Esophagus (tissue), 2 donors: ENCODE results near the gene TLR1. TPM values are rescaled to one million over a fixed set of nuclear protein-coding genes. Genes with fewer than 3 reads are reported as not detected.

Experiments
- H3K27ac ChIP-seq, 2 donors: one replicate each; pipeline ENCODE4 v1.5.1; 2013; ENCODE audit warnings: low read depth in 2 of 2, mild to moderate bottlenecking in 2 of 2, inconsistent platforms in 1 of 2, low read length in 1 of 2, moderate library complexity in 1 of 2
- H3K27me3 ChIP-seq, 2 donors: one replicate each; pipeline ENCODE4 v1.6.1; 2013; ENCODE audit warnings: low read length in 2 of 2, control low read depth in 1 of 2, mild to moderate bottlenecking in 1 of 2; ENCODE audit not compliant: insufficient read depth in 2 of 2, control insufficient read depth in 1 of 2
- H3K36me3 ChIP-seq, 2 donors: one replicate each; pipeline ENCODE4 v1.6.1; 2013; ENCODE audit warnings: low read length in 1 of 2; ENCODE audit not compliant: control insufficient read depth in 2 of 2, insufficient read depth in 2 of 2
- H3K4me1 ChIP-seq, 2 donors: one replicate each; pipeline ENCODE4 v1.6.1; 2013; ENCODE audit warnings: low read length in 1 of 2; ENCODE audit not compliant: control insufficient read depth in 2 of 2, insufficient read depth in 2 of 2
- H3K4me3 ChIP-seq, 2 donors: one replicate each; pipeline ENCODE4 v1.5.1; 2013; ENCODE audit warnings: low read length in 2 of 2, mild to moderate bottlenecking in 2 of 2, low read depth in 1 of 2, moderate library complexity in 1 of 2
- H3K9me3 ChIP-seq, 2 donors: one replicate each; pipeline ENCODE4 v1.6.1; 2013; ENCODE audit warnings: mild to moderate bottlenecking in 2 of 2, low read depth in 1 of 2, low read length in 1 of 2, moderate library complexity in 1 of 2; ENCODE audit not compliant: control insufficient read depth in 2 of 2, insufficient read depth in 1 of 2
- WGBS, 2 donors: extraction: QIAGEN DNeasy Blood & Tissue Kit; methylation state at CpG; one replicate each; pipeline ENCODE4 v1.1.7; 2013; 5-methylcytosine and 5-hydroxymethylcytosine counted together
- polyA plus RNA-seq, 2 donors: library from polyadenylated mRNA; stranded (reverse); fragments of 200-250 nt; gene quantifications; one replicate each; pipeline ENCODE4 v1.2.3, GENCODE V29; 2013
- donor health status: healthy with polysubstance abuse.
- donor health status: Bipolar disorder and iron deficiency.

The TLR1 gene
- polyA plus RNA-seq, 2 donors, result 1.2 TPM

GRCh38 chr4:38765382-38765781 is 39.2 kb downstream of the TLR1 start:
- WGBS, 2 donors, result 95% methylated on average over 3 of the region's 3 CpGs
- H3K27me3 ChIP-seq, result no peaks in the 10 kb centered on the region

GRCh38 chr4:38764277-38764676 is 40.3 kb downstream of the TLR1 start:
- no peaks in the 10 kb centered on the region for H3K4me1 ChIP-seq
- no peaks in the 10 kb centered on the region for H3K9me3 ChIP-seq
- no peak overlapping the region for H3K27ac ChIP-seq
- 86 to 90% methylated on average over 3 of the region's 3 CpGs for WGBS, 2 donors
- no peaks in the 10 kb centered on the region for H3K27me3 ChIP-seq
- no peak overlapping the region for H3K4me3 ChIP-seq
- H3K36me3 ChIP-seq, result no peaks in the 10 kb centered on the region

More at GRCh38 chr4:38765382-38765781, 39.2 kb downstream of the TLR1 start:
- no peak overlapping the region for H3K27ac ChIP-seq
- no peaks in the 10 kb centered on the region for H3K9me3 ChIP-seq
- H3K4me1 ChIP-seq, result peaks cover 0 to 2% of the 10 kb centered on the region in 2 donors
- no peak overlapping the region for H3K4me3 ChIP-seq
- H3K36me3 ChIP-seq, result no peaks in the 10 kb centered on the region

- H3K27ac ChIP-seq, result no peak overlapping the region
- H3K36me3 ChIP-seq, result no peaks in the 10 kb centered on the region
- no peaks in the 10 kb centered on the region for H3K27me3 ChIP-seq
- 88 to 90% methylated on average over 14 of the region's 14 CpGs for WGBS, 2 donors
- no peak overlapping the region for H3K4me3 ChIP-seq
- H3K9me3 ChIP-seq, result no peaks in the 10 kb centered on the region
- no peaks in the 10 kb centered on the region for H3K4me1 ChIP-seq
Measured at GRCh38 chr4:38762560-38762959, 42.0 kb downstream of the TLR1 start.

DNA sequence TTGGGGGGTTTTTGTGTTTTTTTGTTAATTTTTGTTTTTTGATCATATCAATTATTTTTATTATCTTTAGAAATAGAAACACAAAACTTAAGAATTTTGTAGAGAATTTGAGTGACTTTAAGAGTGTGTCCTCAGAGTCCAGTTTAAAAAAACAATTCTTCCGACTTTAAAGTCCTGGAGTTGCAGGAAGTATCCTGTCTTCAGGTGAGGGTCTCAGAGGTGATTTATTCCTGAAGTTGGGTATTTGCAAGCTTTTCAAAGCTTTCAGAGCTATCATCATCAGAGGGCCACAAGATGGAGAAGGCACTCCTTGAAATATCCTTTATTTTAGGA is 44.8 kb downstream of the TLR1 start:
- WGBS, 2 donors, result 93 to 95% methylated on average over 1 of the region's 1 CpG
- H3K27me3 ChIP-seq, result no peaks in the 10 kb centered on the region

DNA sequence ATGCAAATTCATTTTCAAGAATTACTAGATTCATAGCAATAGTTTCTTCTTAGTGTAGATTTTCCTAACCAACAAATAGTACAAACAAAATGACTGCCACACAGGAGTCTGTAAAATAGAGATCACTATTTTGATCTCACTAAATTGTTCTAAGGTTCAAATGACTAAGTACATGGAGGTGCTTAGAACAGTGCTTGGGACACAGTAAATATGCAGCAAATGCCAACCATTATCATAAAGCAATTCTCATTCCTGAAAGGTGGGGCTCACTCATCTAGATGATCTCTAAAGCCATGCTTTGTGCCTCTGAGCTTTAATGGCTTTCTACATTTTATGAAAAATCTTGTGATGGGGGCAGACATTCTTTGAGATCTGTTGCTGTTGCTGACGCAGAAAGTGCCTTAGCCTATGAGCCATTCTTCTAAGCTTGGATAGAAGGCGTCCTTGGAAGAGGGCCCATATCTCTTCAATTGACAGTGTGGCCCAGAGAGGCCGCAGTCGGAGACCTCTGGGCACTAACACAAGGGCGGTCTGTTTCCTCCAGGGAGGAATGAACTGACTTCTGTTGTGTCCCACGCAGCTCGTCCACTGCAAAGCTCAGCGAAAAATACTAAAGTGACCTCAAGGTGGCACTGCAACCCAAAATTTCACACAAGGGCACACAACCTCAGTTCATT is 45.3 kb downstream of the TLR1 start:
- H3K27ac ChIP-seq, result no peak overlapping the region
- no peaks in the 10 kb centered on the region for H3K9me3 ChIP-seq
- no peaks in the 10 kb centered on the region for H3K27me3 ChIP-seq
- no peaks in the 10 kb centered on the region for H3K36me3 ChIP-seq
- no peaks in the 10 kb centered on the region for H3K4me1 ChIP-seq
- H3K4me3 ChIP-seq, result no peak overlapping the region
- WGBS, 2 donors, result 10 to 11% methylated on average over 8 of the region's 8 CpGs

More for the DNA sequence above, 44.8 kb downstream of the TLR1 start:
- H3K4me3 ChIP-seq, result no peak overlapping the region
- no peak overlapping the region for H3K27ac ChIP-seq
- H3K4me1 ChIP-seq, result no peaks in the 10 kb centered on the region
- no peaks in the 10 kb centered on the region for H3K9me3 ChIP-seq
- no peaks in the 10 kb centered on the region for H3K36me3 ChIP-seq

DNA sequence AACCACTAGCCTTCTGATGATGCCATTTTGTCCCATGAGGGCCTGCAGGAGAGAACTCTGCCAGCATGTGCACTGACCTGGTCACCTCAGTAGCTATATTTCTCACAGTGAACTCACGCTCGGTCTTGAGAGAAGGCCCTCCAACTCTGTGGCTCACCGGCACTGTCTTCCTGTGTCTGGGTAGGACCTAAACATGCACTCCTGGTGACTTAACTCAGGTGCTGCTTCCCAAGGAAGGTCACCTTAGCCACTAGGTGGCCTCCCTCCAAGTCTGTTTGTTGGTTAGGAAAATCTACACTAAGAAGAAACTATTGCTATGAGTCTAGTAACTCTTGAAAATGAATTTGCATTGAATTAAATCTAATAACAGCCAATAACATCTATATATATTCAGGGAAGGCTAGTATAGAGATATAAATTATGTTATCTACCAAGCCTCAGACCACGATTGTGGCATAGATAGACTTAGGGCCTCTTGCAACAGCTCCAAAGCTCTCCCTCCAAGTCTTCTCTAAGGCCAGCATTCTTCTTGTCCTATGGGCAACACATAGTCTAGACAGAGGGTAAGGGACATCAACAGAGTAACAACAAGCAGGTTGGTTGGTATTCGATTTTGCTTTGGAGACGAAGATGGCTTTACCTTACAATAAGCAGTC is 46.5 kb downstream of the TLR1 start:
- Histone ChIP-seq H3K27me3 (no peaks in the 10 kb centered on the region), H3K4me1 (peaks cover 0 to 8% of the 10 kb centered on the region in 2 donors), H3K4me3 (no peak overlapping the region), H3K9me3 (no peaks in the 10 kb centered on the region), H3K27ac (no peak overlapping the region), H3K36me3 (no peaks in the 10 kb centered on the region)
- 79 to 88% methylated on average over 6 of the region's 6 CpGs for WGBS, 2 donors

DNA sequence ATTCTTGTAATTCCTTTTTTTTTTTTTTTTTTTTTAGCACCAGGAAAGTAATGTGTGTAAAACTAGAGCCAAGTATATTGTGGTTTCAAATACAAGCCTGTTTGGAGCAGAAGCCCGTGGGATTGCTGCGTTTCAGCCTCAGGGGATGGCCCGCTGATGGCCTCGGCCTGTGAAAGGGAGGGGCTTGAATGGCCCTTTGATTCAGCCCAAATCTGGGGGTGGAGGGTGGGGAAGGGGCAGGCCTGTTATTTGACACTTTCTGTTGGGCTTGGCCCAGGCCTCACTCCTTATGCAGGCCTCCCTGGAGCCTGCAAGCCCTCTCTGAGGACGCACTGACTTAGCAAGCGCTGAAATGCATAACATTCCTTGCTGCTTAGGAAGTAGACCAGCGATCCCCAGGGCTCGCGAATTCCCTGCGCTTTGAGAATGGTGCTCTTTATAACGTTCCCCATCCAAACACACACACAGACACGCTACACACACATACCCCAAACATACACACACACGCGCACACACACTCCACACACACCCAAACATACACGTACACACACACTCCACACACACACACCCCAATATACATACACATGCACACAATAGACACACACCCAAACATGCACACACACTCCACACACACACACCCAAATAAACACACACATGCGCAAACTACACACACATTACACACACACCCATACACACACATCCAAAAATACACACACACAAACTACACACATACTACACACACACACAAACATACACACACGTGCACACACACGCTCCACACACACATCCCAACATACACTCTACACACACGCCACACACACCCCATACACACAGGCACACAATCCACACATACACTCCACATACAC is 51.4 kb downstream of the TLR1 start:
- H3K9me3 ChIP-seq, result no peaks in the 10 kb centered on the region
- H3K4me3 ChIP-seq, result no peak overlapping the region
- peaks cover 0 to 10% of the 10 kb centered on the region in 2 donors for H3K4me1 ChIP-seq
- no peaks in the 10 kb centered on the region for H3K27me3 ChIP-seq
- WGBS, 2 donors, result 37 to 52% methylated on average over 19 of the region's 19 CpGs
- H3K36me3 ChIP-seq, result no peaks in the 10 kb centered on the region
- H3K27ac ChIP-seq, result peak overlapping the region; percentile 68 to 72

- no peaks in the 10 kb centered on the region for H3K9me3 ChIP-seq
- H3K27ac ChIP-seq, result peak overlapping the region; percentile 44 to 55
- no peaks in the 10 kb centered on the region for H3K36me3 ChIP-seq
- H3K4me3 ChIP-seq, result no peak overlapping the region
- H3K4me1 ChIP-seq, result peaks cover 0 to 10% of the 10 kb centered on the region in 2 donors
- 45 to 61% methylated on average over 8 of the region's 8 CpGs for WGBS, 2 donors
- no peaks in the 10 kb centered on the region for H3K27me3 ChIP-seq
Measured at GRCh38 chr4:38752372-38752940, 52.1 kb downstream of the TLR1 start.

- WGBS, 2 donors, result 91 to 93% methylated on average over 13 of the region's 13 CpGs
- Histone ChIP-seq H3K9me3 (no peaks in the 10 kb centered on the region), H3K4me3 (no peak overlapping the region), H3K27ac (no peak overlapping the region), H3K4me1 (peaks cover 0 to 10% of the 10 kb centered on the region in 2 donors), H3K36me3 (no peaks in the 10 kb centered on the region), H3K27me3 (no peaks in the 10 kb centered on the region)
Measured at GRCh38 chr4:38751341-38752010, 53.1 kb downstream of the TLR1 start.
